Lower lobe of right lung (tissue), 2 donors: ENCODE results near the gene LHX3. TPM values are rescaled to one million over a fixed set of nuclear protein-coding genes. Genes with fewer than 3 reads are reported as not detected.

Source experiments
- ATAC-seq, 2 donors: fragments of 200-7000 bp; cut with Tn5 transposase; one replicate each; pipeline ENCODE4 v1.9.1; 2020 to 2022; ENCODE audit warnings: mild to moderate bottlenecking in 2 of 2, moderate library complexity in 2 of 2
- DNase-seq: peaks from one replicate; pipeline ENCODE4 v3.0.0-alpha.2; 2020
- H3K27ac ChIP-seq: fragments of 200-600 bp; one replicate; pipeline ENCODE4 v1.8.0; 2022
- H3K27me3 ChIP-seq: fragments of 200-600 bp; one replicate; pipeline ENCODE4 v1.8.0; 2022; ENCODE audit warnings: low read depth
- H3K36me3 ChIP-seq: fragments of 200-600 bp; one replicate; pipeline ENCODE4 v1.8.0; 2022; ENCODE audit warnings: mild to moderate bottlenecking
- H3K4me1 ChIP-seq: fragments of 200-600 bp; one replicate; pipeline ENCODE4 v1.8.0; 2022
- H3K4me3 ChIP-seq: fragments of 200-600 bp; one replicate; pipeline ENCODE4 v1.8.0; 2022; ENCODE audit warnings: mild to moderate bottlenecking
- H3K9me3 ChIP-seq: fragments of 200-600 bp; one replicate; pipeline ENCODE4 v1.8.0; 2022
- intact Hi-C: fragments of 100-400 bp; cut with DNase I; formaldehyde crosslinking; loops from one replicate; pipeline ENCODE4 v1.11.0; 2022
- total RNA-seq: library from RNA; stranded (reverse); fragmentation: NEBNext Ultra II Directional; extraction: Animal tissue kit (Norgen Biotek cat#: 25700); gene quantifications from one replicate; pipeline ENCODE4 v1.2.1, GENCODE V29; 2021
- TF ChIP-seq, protein P1 (sequence below): fragments of 200-600 bp; IDR thresholded peaks from one replicate; pipeline ENCODE4 v1.8.0; 2022; ENCODE audit warnings: antibody characterized with exemption, mild to moderate bottlenecking
- donor health status: DM: no; HTN: yes; CAD: no; lungs with severe emphysema.

The LHX3 gene
- total RNA-seq, 1 donor from 2014 or later, result not detected

- H3K27ac ChIP-seq, result no peak overlapping the region
- no peaks in the 10 kb centered on the region for H3K27me3 ChIP-seq
- H3K4me3 ChIP-seq, result no peak overlapping the region
- ATAC-seq (peak; percentile 40 to 54), DNase-seq (no peak)
- no peaks in the 10 kb centered on the region for H3K4me1 ChIP-seq
- no peaks in the 10 kb centered on the region for H3K9me3 ChIP-seq
- TF ChIP-seq, protein P1, sequence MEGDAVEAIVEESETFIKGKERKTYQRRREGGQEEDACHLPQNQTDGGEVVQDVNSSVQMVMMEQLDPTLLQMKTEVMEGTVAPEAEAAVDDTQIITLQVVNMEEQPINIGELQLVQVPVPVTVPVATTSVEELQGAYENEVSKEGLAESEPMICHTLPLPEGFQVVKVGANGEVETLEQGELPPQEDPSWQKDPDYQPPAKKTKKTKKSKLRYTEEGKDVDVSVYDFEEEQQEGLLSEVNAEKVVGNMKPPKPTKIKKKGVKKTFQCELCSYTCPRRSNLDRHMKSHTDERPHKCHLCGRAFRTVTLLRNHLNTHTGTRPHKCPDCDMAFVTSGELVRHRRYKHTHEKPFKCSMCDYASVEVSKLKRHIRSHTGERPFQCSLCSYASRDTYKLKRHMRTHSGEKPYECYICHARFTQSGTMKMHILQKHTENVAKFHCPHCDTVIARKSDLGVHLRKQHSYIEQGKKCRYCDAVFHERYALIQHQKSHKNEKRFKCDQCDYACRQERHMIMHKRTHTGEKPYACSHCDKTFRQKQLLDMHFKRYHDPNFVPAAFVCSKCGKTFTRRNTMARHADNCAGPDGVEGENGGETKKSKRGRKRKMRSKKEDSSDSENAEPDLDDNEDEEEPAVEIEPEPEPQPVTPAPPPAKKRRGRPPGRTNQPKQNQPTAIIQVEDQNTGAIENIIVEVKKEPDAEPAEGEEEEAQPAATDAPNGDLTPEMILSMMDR, result no peak
- peaks cover 24% of the 10 kb centered on the region for H3K36me3 ChIP-seq
- intact Hi-C loops, result no loop called here
Observed at GRCh38 chr9:136231478-136232297, 26.8 kb upstream of the LHX3 start.

GRCh38 chr9:136230773-136231172 is 25.8 kb upstream of the LHX3 start:
- Histone ChIP-seq H3K27ac (no peak overlapping the region), H3K4me1 (no peaks in the 10 kb centered on the region), H3K9me3 (no peaks in the 10 kb centered on the region), H3K36me3 (peaks cover 17% of the 10 kb centered on the region), H3K4me3 (no peak overlapping the region), H3K27me3 (no peaks in the 10 kb centered on the region)
- TF ChIP-seq, protein P1, result no peak
- DNase-seq, result no peak
- ATAC-seq, result no peak
- intact Hi-C loops, result no loop called here

GRCh38 chr9:136230365-136230764 is 25.4 kb upstream of the LHX3 start:
- no peak overlapping the region for H3K27ac ChIP-seq
- no peaks in the 10 kb centered on the region for H3K9me3 ChIP-seq
- TF ChIP-seq, protein P1, result no peak
- H3K4me1 ChIP-seq, result no peaks in the 10 kb centered on the region
- peaks cover 14% of the 10 kb centered on the region for H3K36me3 ChIP-seq
- no peak for DNase-seq
- H3K27me3 ChIP-seq, result no peaks in the 10 kb centered on the region
- intact Hi-C loops, result no loop called here
- H3K4me3 ChIP-seq, result no peak overlapping the region
- ATAC-seq, result no peak

- H3K27ac ChIP-seq, result no peak overlapping the region
- no peaks in the 10 kb centered on the region for H3K4me1 ChIP-seq
- H3K36me3 ChIP-seq, result peaks cover 8% of the 10 kb centered on the region
- ATAC-seq (no peak), DNase-seq (no peak)
- TF ChIP-seq, protein P1, result no peak
- intact Hi-C loops, result no loop called here
- no peaks in the 10 kb centered on the region for H3K9me3 ChIP-seq
- H3K27me3 ChIP-seq, result no peaks in the 10 kb centered on the region
- H3K4me3 ChIP-seq, result no peak overlapping the region
Observed at GRCh38 chr9:136229096-136230065, 24.5 kb upstream of the LHX3 start.

DNA sequence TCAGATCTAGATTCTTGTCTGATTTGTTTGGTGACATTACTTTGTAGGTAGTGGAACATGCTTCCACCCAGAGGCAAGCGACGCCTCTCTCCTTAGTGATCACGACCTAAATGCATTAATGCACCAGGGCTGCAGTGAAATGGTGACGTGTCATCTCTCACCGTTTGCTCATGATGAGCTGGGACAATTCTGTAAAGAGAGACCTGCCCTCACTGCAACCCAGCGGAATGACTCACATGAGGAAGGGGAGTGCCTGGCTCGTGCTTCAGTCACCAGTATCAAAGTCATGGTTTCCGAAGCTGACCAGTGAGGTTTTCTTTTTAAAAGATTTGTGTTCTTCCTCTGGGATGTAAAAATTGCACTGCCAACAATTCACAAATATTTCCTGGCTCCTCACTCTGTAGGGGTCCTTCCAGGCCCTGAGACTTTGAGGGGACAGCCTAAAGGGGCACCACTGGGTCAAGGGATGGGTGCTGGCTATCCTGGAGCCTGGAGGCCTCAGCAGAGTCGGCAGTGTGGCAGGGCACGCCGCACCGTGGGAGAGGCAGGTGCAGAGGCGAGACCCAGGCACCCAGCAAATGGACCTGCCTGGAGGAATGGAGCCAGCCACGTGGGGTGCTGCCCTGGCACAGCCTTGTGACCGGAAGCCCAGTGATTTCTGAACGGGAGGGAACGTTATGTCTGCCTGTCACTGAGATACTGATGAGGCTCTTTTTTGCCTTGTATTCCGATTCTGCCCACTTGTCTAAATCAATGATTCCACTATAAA is 23.4 kb upstream of the LHX3 start:
- intact Hi-C loops, result no loop called here
- H3K36me3 ChIP-seq, result peaks cover 18% of the 10 kb centered on the region
- TF ChIP-seq, protein P1, result no peak
- ATAC-seq (no peak), DNase-seq (no peak)
- H3K4me3 ChIP-seq, result no peak overlapping the region
- H3K27ac ChIP-seq, result no peak overlapping the region
- H3K27me3 ChIP-seq, result no peaks in the 10 kb centered on the region
- no peaks in the 10 kb centered on the region for H3K4me1 ChIP-seq
- no peaks in the 10 kb centered on the region for H3K9me3 ChIP-seq
